Kidney epithelial cell (primary cell): ENCODE data around the gene PCSK2. TPM values are rescaled to one million over a fixed set of nuclear protein-coding genes. Genes with fewer than 3 reads are reported as not detected.

Experiments used
- DNase-seq: peaks from one replicate; pipeline ENCODE4 v3.0.0-alpha.2; 2010; ENCODE audit warnings: low read depth
- H3K27me3 ChIP-seq: 2 replicates; pipeline ENCODE4 v1.6.0; 2011; ENCODE audit warnings: low read length; ENCODE audit not compliant: control insufficient read depth, insufficient read depth
- H3K36me3 ChIP-seq: 2 replicates; pipeline ENCODE4 v1.5.1; 2011; ENCODE audit warnings: low read length; ENCODE audit not compliant: control insufficient read depth, insufficient read depth
- H3K4me3 ChIP-seq: 2 replicates; pipeline ENCODE4 v1.5.1; 2011; ENCODE audit warnings: low read depth, mild to moderate bottlenecking, control low read depth, low read length
- total RNA-seq: library from RNA; depleted of rRNA; stranded (reverse); fragments of >200 nt; gene quantifications from 2 replicates; pipeline ENCODE4 v1.2.3, GENCODE V29; 2015
- TF ChIP-seq, protein P1 (sequence below): IDR thresholded peaks from 2 replicates; pipeline ENCODE4 v1.5.1; 2011; ENCODE audit warnings: mild to moderate bottlenecking, moderate library complexity, low read length, control low read depth, inconsistent platforms; ENCODE audit not compliant: insufficient read depth, poor library complexity, severe bottlenecking

The PCSK2 gene
- total RNA-seq, 1 donor from 2014 or later, result 0.04 TPM

DNA sequence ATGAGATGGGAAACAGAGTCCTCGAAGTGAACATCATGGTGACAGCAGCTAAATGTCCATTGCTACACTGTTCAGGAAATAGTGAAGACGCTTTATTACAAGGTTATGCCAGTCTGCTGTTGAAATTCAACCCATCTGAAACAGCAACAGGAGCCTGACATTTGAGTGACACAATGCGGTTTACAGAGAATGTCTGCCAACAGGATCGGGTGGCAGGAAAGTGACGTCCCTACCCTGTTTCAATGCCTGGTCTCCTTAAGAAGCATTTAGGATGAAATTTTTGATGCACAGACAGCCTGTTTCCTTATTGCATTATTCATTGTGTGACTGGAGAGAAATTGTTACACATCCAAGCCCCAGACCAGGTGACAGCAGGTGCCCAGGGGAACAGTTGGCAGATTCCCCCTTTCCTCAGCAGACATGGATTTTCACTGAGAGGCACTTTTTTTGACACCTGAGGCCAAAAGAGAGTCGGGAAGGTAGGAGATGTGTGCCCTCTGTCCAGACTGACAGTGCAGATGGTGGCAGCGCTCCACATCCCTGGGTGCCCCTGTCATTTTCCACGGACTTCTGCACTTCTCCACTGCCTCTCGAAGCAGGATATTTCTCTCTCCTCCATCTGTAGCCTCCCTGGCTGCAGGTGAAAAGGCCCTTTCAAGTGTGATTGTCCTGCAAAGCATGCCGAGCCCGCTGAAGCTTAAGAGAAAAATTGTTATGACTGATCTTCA is 216.5 kb downstream of the PCSK2 start:
- TF ChIP-seq, protein P1, sequence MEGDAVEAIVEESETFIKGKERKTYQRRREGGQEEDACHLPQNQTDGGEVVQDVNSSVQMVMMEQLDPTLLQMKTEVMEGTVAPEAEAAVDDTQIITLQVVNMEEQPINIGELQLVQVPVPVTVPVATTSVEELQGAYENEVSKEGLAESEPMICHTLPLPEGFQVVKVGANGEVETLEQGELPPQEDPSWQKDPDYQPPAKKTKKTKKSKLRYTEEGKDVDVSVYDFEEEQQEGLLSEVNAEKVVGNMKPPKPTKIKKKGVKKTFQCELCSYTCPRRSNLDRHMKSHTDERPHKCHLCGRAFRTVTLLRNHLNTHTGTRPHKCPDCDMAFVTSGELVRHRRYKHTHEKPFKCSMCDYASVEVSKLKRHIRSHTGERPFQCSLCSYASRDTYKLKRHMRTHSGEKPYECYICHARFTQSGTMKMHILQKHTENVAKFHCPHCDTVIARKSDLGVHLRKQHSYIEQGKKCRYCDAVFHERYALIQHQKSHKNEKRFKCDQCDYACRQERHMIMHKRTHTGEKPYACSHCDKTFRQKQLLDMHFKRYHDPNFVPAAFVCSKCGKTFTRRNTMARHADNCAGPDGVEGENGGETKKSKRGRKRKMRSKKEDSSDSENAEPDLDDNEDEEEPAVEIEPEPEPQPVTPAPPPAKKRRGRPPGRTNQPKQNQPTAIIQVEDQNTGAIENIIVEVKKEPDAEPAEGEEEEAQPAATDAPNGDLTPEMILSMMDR, result no peak
- no peak overlapping the region for H3K4me3 ChIP-seq
- DNase-seq, result no peak

DNA sequence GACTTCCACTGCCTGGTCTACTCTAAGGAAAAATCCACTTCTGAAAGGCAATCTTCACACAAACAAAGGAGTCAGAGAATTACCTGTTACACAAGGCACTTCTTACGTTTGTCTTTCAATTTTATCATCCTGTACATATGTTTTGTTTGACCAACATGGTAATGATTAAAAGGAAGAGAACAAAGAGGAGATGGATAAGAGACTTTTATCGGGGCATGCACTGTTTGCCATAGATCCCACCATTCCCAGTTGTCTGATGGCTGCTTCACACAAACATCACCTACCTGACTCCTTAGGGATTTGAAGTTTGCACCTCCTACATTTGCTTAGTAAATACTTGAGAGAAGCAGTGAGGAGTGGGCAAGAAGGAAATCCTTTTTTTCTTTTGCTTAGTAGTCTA is 217.3 kb downstream of the PCSK2 start:
- Histone ChIP-seq H3K27me3 (peaks cover 9% of the 10 kb centered on the region), H3K4me3 (no peak overlapping the region), H3K36me3 (no peaks in the 10 kb centered on the region)
- TF ChIP-seq, protein P1, result no peak
- no peak for DNase-seq

More for the DNA sequence above, 216.5 kb downstream of the PCSK2 start:
- Histone ChIP-seq H3K36me3 (no peaks in the 10 kb centered on the region), H3K27me3 (peaks cover 9% of the 10 kb centered on the region)

DNA sequence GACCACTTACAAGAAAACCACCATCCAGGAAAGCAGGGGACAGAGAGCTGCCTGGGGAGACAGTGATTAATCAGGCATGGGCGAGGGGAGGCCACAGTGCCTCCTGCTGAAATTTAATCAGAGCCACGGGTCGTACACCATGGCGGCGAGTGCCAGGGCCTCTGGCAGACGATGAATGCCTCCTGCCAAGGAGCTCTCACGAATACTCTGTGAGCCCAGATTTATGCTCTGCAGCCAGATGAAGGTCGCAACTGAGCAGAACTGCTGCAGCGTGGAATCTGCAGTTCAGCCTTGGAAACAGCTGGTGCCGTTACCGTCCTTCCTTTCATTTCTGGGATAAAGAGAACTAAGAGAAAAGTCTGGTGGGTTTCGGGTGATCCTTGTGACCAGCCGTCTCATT is 218.7 kb downstream of the PCSK2 start:
- H3K4me3 ChIP-seq, result no peak overlapping the region
- no peak for DNase-seq
- TF ChIP-seq, protein P1, result no peak
- peaks cover 9% of the 10 kb centered on the region for H3K27me3 ChIP-seq
- H3K36me3 ChIP-seq, result no peaks in the 10 kb centered on the region

DNA sequence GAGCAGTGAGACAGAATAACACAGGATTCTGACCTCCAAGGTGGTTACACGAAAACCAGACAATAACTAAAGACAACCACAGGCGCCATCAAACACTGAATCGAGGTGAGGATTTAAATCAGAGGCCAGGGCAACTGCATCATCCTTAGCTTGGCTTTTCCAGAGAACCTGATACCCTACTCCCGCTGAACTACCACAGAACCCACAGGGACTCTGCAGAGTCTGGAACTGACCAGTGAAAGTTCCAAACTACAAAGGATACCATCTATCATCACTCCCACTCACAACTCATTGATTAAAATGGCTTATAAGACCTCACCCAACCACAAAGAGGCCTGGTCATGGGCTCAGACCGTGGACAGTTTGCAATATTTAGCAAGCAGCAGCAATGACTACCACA is 219.3 kb downstream of the PCSK2 start:
- Histone ChIP-seq H3K36me3 (no peaks in the 10 kb centered on the region), H3K4me3 (no peak overlapping the region), H3K27me3 (peaks cover 9% of the 10 kb centered on the region)
- no peak for DNase-seq
- TF ChIP-seq, protein P1, result no peak

DNA sequence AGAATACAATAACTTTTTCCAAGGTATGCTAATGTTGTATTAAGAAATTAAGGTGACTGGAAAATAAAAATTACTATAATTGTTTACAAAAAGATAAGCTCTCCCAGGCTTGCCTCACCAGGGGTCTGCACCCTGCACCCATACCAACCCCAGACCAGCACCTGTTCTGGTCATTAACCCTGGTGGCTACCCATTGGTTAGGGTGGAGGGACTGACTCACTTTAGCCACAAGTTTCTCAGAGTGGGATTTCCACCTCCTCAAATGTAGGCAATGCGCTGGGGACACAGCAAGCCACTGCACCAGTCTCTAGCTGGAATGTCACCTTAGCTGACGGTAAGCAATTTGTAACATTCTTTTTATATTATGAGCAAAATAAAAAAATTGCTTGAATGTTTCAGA is 221.2 kb downstream of the PCSK2 start:
- Histone ChIP-seq H3K36me3 (no peaks in the 10 kb centered on the region), H3K27me3 (peaks cover 9% of the 10 kb centered on the region), H3K4me3 (no peak overlapping the region)
- DNase-seq, result no peak
- TF ChIP-seq, protein P1, result no peak

DNA sequence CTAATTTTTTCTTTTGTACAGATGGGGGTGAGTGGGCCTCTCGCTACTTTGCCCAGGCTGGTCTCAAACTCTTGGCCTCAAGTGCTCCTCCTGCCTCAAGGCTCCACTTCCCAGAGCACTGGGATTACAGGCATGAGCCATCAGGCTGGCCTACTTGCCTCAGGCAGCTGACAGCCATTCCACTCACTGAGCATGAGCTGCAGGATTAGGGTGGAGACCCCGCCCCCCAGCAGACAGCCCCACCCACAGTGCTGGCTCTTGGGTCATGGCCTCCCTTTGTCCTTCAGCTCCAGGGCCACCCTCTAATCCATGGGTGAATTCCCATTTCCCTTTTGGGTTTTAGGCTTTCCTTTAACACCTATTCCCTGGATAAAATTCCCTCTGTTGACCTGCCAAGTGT is 222.2 kb downstream of the PCSK2 start:
- no peak for DNase-seq
- H3K4me3 ChIP-seq, result no peak overlapping the region
- H3K36me3 ChIP-seq, result no peaks in the 10 kb centered on the region
- H3K27me3 ChIP-seq, result peaks cover 11% of the 10 kb centered on the region
- TF ChIP-seq, protein P1, result no peak
